ENCODE measurements around the gene FFAR3. TPM values are rescaled to one million over a fixed set of nuclear protein-coding genes. Genes with fewer than 3 reads are reported as not detected.

The FFAR3 gene
- total RNA-seq, 2 experiments from 2014 or later, result not detected

DNA sequence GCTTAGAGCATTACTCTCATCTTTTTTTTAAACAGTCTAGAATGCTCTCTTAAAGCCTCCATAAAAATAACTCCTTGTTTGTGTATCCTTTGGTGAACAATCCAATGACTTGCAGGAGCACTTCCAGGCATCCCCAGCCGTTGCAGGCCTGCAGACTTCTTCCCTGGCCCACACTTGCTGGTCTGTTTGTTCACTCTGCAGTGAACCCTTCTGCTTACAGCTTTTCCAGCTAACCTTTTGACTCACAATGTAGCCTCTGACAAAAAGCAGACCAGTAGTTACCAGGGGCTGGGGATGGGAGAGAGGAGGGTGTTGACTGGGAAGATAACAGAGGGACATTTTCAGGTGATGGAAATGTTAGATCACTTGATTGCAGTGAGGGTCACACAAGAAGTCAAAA, 21.7 kb downstream of the FFAR3 start:
- Mint-ChIP-seq H3K27ac (no peak overlapping the region), H3K9me3 (ENCODE audit: low read depth) (peaks cover 2% of the 10 kb centered on the region), H3K27me3 (peaks cover 24% of the 10 kb centered on the region), H3K36me3 (peaks cover 2% of the 10 kb centered on the region), H3K4me3 (no peak overlapping the region), H3K4me1 (peaks cover 2% of the 10 kb centered on the region)
- DNase-seq (no peak), ATAC-seq (no peak)
- CTCF ChIA-PET, result no interaction called here

DNA sequence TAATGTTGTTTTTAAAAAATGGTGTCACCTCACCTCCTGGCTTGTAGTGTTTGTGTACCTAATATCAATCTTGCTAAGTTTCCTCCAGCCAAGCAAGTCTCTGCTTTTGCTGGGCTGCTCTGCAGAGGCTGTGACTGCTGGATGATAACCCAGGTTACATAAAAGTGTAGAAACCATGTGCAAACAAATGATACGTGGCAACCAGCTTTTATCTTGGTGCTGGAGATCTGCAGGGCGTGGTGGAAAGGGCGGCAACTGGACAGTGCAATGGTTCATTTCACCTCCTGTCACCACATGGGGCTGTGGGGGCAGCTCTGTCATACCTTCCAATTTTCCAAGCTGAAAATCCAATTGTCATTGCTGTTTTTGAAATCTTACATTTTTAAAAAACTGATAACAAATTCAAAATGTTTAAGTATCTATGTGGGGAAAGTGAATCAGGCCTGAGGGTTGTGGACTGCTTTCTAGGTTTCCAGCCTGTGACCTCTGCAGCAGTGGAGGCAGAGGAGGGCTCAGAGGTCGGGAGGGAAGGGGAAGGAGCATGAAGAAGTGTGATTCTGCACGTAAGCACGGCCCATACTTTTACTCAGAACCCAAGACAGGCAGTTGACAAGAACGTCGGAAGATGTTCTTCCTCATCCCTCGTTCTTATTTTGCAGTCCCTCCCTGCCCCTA, 22.3 kb downstream of the FFAR3 start:
- Mint-ChIP-seq H3K27me3 (peaks cover 24% of the 10 kb centered on the region), H3K9me3 (ENCODE audit: low read depth) (peaks cover 2% of the 10 kb centered on the region), H3K4me1 (peaks cover 2% of the 10 kb centered on the region), H3K36me3 (peaks cover 2% of the 10 kb centered on the region), H3K27ac (no peak overlapping the region), H3K4me3 (no peak overlapping the region)
- CTCF ChIA-PET, result no interaction called here
- DNase-seq (no peak), ATAC-seq (no peak)

DNA sequence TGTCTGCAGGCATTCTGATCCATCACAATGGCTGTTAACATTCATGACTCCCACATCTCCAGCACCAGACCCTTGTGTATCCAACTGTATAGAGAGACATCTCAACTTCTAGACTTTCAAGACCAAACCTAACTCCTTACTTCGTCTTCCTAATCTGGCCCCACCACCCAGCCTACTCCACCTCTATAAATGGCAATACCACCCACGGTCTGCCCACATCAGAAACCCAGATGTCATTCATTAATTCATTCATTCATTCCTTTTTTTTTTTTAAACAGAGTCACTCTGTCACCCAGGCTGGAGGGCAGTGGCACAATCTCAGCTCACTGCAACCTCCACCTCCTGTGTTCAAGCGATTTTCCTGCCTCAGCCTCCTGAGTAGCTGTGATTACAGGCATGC, 23.1 kb downstream of the FFAR3 start:
- CTCF ChIA-PET, result no interaction called here
- peaks cover 2% of the 10 kb centered on the region for H3K4me1 Mint-ChIP-seq
- no peak overlapping the region for H3K4me3 Mint-ChIP-seq
- H3K36me3 Mint-ChIP-seq, result peaks cover 3% of the 10 kb centered on the region
- ATAC-seq (no peak), DNase-seq (no peak)
- H3K27me3 Mint-ChIP-seq, result peaks cover 21% of the 10 kb centered on the region
- peaks cover 3% of the 10 kb centered on the region for H3K9me3 Mint-ChIP-seq (ENCODE audit: low read depth)
- H3K27ac Mint-ChIP-seq, result no peak overlapping the region

DNA sequence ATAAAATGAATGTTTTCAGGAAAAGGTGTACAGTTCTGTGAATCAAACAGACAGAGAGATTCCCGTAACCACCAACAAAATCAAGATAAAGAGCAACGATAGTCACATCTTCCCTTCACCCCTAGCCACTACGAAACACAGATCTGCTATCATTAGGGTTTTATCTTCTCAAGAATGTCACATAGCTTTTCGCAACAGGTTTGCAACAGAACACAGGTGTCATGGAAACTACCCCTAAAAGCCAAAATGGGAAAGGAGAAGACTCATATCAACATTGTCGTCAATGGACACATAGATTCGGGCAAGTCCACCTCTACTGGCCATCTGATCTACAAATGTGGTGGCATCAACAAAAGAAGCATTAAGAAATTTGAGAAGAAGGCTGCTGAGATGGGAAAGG, 23.7 kb downstream of the FFAR3 start:
- peaks cover 21% of the 10 kb centered on the region for H3K27me3 Mint-ChIP-seq
- ATAC-seq, result no peak
- peaks cover 2% of the 10 kb centered on the region for H3K4me1 Mint-ChIP-seq
- no peak for DNase-seq
- peaks cover 5% of the 10 kb centered on the region for H3K36me3 Mint-ChIP-seq
- CTCF ChIA-PET, result no interaction called here
- H3K27ac Mint-ChIP-seq, result no peak overlapping the region
- H3K9me3 Mint-ChIP-seq (ENCODE audit: low read depth), result peaks cover 5% of the 10 kb centered on the region
- H3K4me3 Mint-ChIP-seq, result no peak overlapping the region

DNA sequence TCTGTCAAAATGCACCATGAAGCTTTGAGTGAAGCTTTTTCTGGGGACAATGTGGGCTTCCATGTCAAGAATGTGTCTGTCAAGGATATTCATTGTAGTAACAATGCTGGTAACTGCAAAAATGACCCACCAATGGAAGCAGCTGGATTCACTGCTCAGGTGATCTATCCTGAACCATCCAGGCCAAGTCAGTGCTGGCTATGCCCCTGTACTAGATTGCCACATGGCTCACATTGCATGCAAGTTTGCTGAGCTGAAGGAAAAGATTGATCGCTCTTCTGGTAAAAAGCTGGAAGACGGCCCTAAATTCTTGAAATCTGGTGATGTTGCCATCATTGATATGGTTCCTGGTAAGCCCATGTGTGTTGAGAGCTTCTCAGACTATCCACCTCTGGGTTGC, 25.3 kb downstream of the FFAR3 start:
- CTCF ChIA-PET, result no interaction called here
- ATAC-seq (no peak), DNase-seq (no peak)
- Mint-ChIP-seq H3K4me1 (no peaks in the 10 kb centered on the region), H3K36me3 (peaks cover 5% of the 10 kb centered on the region), H3K4me3 (no peak overlapping the region), H3K27me3 (peaks cover 21% of the 10 kb centered on the region), H3K9me3 (ENCODE audit: low read depth) (peaks cover 5% of the 10 kb centered on the region), H3K27ac (no peak overlapping the region)

DNA sequence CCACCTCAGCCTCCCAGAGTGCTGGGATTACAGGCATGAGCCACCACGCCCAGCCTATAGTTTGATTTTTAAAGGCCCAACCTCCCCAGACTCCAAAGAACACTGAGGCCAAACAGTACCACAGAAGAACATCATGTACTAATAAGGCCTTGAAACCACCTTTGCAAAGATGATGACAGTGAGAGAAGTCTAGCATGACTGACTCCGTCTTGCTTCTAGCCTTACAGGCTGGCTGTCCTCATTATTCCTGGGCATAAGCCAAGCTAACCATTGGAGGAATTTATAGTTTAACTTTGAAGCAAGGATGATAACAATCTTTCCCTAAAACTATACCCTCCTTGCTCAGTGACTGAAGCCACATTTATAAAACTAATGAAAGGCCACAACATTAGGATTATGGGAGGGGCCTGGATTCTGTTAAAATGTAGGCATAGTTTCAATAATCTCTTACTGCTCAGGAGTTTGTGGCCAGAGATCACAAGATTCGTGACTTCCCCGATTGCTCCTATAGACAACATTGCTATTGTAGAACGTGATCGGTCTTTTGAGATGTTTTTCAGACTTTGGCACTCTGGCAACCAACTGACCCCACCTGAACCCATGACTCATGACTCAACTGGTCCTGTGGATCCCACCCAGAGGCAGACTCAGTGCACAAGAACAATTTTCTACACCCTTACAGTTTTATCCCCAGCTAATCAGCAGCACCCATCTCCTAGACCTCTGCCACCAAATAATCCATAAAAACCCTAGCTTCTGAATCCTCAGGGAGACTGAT, 30.2 kb downstream of the FFAR3 start:
- H3K27ac Mint-ChIP-seq, result no peak overlapping the region
- peaks cover 5% of the 10 kb centered on the region for H3K36me3 Mint-ChIP-seq
- H3K27me3 Mint-ChIP-seq, result peaks cover 10% of the 10 kb centered on the region
- peaks cover 5% of the 10 kb centered on the region for H3K9me3 Mint-ChIP-seq (ENCODE audit: low read depth)
- CTCF ChIA-PET, result interaction anchor here (1.4 kb wide), 1 partner anchor 122 kb away, joined by 3 read pairs; no protein-coding TSS in a partner anchor
- ATAC-seq (no peak), DNase-seq (no peak)
- no peak overlapping the region for H3K4me3 Mint-ChIP-seq
- H3K4me1 Mint-ChIP-seq, result no peaks in the 10 kb centered on the region

DNA sequence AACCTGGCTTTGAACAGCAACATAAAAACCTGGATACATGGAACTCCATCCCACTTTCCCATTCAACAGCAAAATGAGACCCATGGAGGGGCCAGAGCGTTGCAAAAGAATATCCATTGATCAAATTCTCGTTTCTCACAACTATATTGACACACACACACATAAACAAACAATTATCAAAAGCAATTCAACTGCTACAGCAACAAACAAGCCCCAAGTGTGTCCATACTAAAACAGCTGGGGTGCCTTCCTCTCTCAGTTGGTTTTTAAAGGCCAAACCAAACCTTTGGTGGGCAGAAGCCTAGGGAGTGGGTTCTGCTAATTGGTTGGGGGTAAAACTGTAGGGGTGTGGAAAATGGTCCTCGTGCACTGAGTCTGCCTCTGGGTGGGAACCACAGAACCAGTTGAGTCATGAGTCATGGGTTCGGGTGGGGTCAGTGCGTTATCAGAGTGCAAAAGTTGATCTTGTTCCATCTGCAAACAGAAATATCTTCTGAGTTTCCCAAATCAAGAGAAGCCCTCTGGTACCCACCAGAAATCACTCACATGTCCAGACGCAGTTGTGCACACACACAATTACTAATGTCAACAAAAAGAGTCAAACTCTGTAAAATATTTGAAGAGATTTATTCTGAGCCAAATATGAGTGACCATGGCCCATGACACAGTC, 31.1 kb downstream of the FFAR3 start:
- Mint-ChIP-seq H3K4me1 (no peaks in the 10 kb centered on the region), H3K36me3 (peaks cover 5% of the 10 kb centered on the region), H3K27ac (no peak overlapping the region), H3K4me3 (no peak overlapping the region), H3K27me3 (peaks cover 6% of the 10 kb centered on the region), H3K9me3 (ENCODE audit: low read depth) (peaks cover 5% of the 10 kb centered on the region)
- ATAC-seq (no peak), DNase-seq (no peak)
- CTCF ChIA-PET, result no interaction called here

DNA sequence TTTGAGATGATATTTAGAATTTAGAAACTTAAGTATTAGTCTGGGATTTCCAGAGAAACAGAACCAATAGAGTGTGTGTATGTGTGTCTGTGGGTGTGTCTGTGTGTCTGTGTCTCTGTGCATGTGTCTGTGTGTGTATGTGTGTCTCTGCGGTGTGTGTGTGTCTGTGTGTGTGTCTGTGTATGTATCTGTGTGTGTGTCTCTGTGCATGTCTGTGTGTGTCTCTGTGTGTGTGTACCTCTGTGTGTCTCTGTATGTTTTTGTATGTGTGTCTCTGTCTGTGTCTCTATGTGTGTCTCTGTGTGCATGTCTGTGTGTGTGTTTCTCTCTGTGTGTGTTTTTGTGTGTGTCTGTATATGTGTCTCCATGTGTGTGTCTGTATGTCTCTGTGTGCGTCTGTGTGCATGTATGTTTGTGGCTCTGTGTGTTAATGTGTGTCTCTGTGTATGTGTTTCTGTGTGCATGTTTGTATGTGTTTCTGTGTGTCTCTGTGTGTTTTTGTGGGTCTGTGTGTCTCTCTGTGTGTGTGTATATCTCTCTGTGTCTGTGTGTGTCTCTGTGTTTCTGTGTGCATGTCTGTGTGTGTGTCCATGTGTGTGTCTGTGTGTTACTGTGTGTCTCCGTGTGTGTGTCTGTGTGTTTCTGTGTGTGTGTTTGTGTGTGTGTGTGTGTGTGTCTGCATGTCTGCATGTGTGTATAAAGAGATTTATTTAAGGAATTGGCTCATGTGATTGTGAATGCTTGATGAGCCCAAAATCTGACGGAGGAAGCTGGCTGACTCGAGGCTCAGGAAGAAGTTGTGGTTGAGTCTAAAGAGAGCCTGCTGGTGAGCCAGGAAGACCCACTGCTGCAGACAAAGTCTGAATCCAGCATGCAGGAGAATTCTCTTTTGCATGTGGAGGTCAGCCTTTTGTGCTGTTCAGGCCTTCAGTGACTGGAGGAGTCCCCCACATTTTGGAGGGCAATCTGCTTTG, 34.8 kb downstream of the FFAR3 start:
- Mint-ChIP-seq H3K4me1 (no peaks in the 10 kb centered on the region), H3K27ac (no peak overlapping the region), H3K36me3 (no peaks in the 10 kb centered on the region), H3K9me3 (ENCODE audit: low read depth) (no peaks in the 10 kb centered on the region), H3K4me3 (no peak overlapping the region), H3K27me3 (peaks cover 6% of the 10 kb centered on the region)
- DNase-seq, result no peak
- CTCF ChIA-PET, result no interaction called here
- ATAC-seq, result no peak

DNA sequence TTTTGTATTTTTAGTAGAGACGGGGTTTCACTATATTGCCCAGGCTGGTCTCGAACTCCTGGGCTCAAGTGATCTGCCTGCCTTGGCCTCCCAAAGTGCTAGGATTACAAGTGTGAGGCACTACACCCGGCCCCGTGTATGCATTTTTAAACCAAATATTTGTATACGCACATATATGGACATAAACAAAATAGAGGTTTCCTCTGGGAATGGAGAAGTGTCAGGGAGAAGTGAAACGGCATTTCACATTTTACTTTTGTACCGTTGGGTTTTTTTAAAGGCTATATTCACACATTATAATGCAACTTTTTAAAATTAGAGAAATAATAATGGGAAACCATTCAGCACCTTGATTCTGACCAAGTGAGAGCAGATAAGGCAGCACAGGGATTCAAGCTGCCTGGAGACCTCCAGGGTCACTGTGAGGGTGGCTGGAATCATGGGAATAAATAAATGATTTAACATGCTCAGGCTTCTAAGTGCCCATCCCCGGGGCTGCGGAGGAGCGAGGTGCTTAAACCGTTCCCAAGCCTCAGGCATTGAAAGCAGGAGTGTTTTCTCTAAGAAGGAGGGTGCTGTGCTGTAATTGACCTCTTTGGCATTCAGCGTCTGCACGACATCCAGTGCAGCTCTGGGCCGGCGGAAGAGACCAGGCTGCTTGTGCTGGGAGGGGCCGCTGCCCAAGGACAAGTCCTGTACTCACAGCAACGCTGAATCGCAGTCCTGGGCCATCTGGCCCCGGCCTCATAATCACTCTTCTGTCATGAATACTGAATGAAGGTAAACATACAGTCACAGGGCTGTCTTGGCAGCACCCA, 37.3 kb downstream of the FFAR3 start:
- H3K4me3 Mint-ChIP-seq, result no peak overlapping the region
- H3K9me3 Mint-ChIP-seq (ENCODE audit: low read depth), result no peaks in the 10 kb centered on the region

DNA sequence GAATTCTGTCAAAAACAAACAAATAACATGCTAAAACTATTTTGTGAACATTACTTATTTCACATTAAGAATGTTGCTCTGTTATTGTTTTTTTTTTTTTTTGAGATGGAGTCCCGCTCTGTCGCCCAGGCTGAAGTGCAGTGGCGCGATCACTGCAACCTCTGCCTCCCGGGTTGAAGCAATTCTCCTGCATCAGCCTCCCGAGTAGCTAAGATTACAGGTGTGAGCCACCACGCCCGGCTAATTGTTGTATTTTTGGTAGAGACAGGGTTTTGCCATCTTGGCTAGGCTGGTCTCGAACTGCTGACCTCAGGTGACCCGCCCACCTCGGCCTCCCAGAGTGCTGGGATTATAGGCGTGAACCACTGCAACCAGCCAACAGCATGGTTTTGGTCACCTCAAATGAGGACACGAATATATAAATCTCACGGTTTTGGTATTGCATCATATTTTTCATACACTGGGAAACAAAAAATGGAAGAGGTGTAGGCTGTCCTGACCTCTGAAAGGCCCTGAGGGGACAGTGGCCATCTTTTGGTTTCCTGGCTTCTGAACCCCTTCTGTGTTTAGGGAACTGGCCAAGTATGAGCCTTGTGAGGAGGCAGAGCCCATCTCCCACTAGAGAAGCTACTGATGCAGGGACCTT, 38.1 kb downstream of the FFAR3 start:
- no peaks in the 10 kb centered on the region for H3K36me3 Mint-ChIP-seq
- ATAC-seq, result no peak
- no peak overlapping the region for H3K27ac Mint-ChIP-seq

More for the DNA sequence above, 37.3 kb downstream of the FFAR3 start:
- CTCF ChIA-PET, result no interaction called here
- no peak for ATAC-seq
- Mint-ChIP-seq H3K4me1 (no peaks in the 10 kb centered on the region), H3K36me3 (no peaks in the 10 kb centered on the region), H3K27ac (no peak overlapping the region), H3K27me3 (peaks cover 14% of the 10 kb centered on the region)
- DNase-seq, result no peak

DNA sequence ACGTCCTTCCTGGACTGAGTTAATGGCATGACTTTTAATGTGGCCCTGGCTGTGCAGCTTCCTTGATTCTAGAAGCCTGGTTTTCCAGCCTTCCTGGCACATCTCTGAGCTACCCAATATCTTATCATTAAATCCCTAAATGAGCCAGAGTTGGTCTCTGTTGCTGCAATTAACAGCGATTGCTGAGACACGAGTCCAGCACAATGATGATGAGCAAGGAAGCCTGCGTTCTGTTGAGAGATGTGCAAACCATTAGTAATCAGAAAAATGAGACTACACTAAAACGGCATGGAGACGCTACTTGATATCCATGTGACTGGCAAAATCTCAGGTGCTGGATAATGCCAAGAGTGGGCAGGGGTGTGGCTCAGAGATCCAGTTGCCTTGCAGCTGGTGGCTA, 38.8 kb downstream of the FFAR3 start:
- Mint-ChIP-seq H3K4me1 (no peaks in the 10 kb centered on the region), H3K27ac (no peak overlapping the region), H3K9me3 (ENCODE audit: low read depth) (no peaks in the 10 kb centered on the region), H3K36me3 (no peaks in the 10 kb centered on the region), H3K4me3 (no peak overlapping the region), H3K27me3 (peaks cover 13% of the 10 kb centered on the region)
- DNase-seq (no peak), ATAC-seq (no peak)
- CTCF ChIA-PET, result no interaction called here

More for the DNA sequence above, 38.1 kb downstream of the FFAR3 start:
- no peaks in the 10 kb centered on the region for H3K9me3 Mint-ChIP-seq (ENCODE audit: low read depth)
- H3K4me3 Mint-ChIP-seq, result no peak overlapping the region
- CTCF ChIA-PET, result no interaction called here
- peaks cover 13% of the 10 kb centered on the region for H3K27me3 Mint-ChIP-seq
- DNase-seq, result no peak
- no peaks in the 10 kb centered on the region for H3K4me1 Mint-ChIP-seq

DNA sequence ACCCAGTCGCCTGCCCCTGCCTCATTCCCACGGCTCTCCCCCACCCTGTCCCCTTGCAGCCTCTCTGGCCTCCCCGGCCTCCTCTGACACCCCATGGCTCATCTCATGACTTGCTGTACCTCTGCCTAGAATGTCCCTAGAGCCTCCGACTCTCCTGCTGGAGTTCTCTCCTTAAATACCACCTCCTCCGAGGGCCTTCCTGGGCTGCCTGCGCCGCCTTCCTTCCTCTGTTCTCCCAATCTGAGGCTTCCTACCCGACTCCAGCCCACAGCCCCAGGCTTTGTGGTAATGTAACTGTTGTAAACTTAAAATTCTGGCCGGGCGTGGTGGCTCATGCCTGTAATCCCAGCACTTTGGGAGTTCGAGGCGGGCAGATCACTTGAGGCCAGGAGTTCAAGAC, 40.3 kb downstream of the FFAR3 start:
- no peaks in the 10 kb centered on the region for H3K36me3 Mint-ChIP-seq
- no peak overlapping the region for H3K27ac Mint-ChIP-seq
- CTCF ChIA-PET, result no interaction called here
- H3K27me3 Mint-ChIP-seq, result peaks cover 13% of the 10 kb centered on the region
- no peak overlapping the region for H3K4me3 Mint-ChIP-seq
- H3K9me3 Mint-ChIP-seq (ENCODE audit: low read depth), result no peaks in the 10 kb centered on the region
- no peak for DNase-seq
- peaks cover 3% of the 10 kb centered on the region for H3K4me1 Mint-ChIP-seq
- no peak for ATAC-seq
